Upper lobe of left lung (tissue), 6 donors: Measurements from ENCODE around the gene TOR4A. TPM values are rescaled to one million over a fixed set of nuclear protein-coding genes. Genes with fewer than 3 reads are reported as not detected.

ENCODE experiments used
- ATAC-seq, 2 donors: fragments of 200-7000 bp; cut with Tn5 transposase; one replicate each; pipeline ENCODE4 v1.9.1; 2022; ENCODE audit warnings: mild to moderate bottlenecking in 2 of 2, moderate library complexity in 2 of 2; ENCODE audit not compliant: low FRiP score in 2 of 2
- DNase-seq, 2 donors: peaks; one replicate each; pipeline ENCODE4 v3.0.0-alpha.2; 2019 to 2020
- H3K27ac ChIP-seq, 4 donors: fragments of 200-600 bp; sonication (generic); one replicate each; pipeline ENCODE4 v1.5.1; 2016 to 2019
- H3K27me3 ChIP-seq, 4 donors: fragments of 200-600 bp; sonication (generic); one replicate each; pipeline ENCODE4 v1.5.1; 2017 to 2019
- H3K36me3 ChIP-seq, 4 donors: fragments of 200-600 bp; sonication (generic); one replicate each; pipeline ENCODE4 v1.5.1; 2016 to 2019
- H3K4me1 ChIP-seq, 4 donors: fragments of 200-600 bp; sonication (generic); one replicate each; pipeline ENCODE4 v1.5.1; 2018 to 2019
- H3K4me3 ChIP-seq, 4 donors: fragments of 200-600 bp; sonication (generic); one replicate each; pipeline ENCODE4 v1.5.1; 2017 to 2019; ENCODE audit warnings: mild to moderate bottlenecking in 2 of 4, moderate library complexity in 1 of 4
- H3K9me3 ChIP-seq, 4 donors: fragments of 200-600 bp; sonication (generic); one replicate each; pipeline ENCODE4 v1.5.1; 2018 to 2019
- EP300 ChIP-seq, 4 donors: sonication (generic); formaldehyde crosslinking; IDR thresholded peaks; one replicate each; pipeline ENCODE4 v1.5.1; 2017; ENCODE audit warnings: antibody characterized with exemption in 4 of 4, control low read depth in 2 of 4
- POLR2A ChIP-seq, 4 donors: fragments of 450-650 bp; IDR thresholded peaks; one replicate each; pipeline ENCODE4 v1.5.1; 2016 to 2017; ENCODE audit warnings: antibody characterized with exemption in 4 of 4, mild to moderate bottlenecking in 2 of 4
- POLR2AphosphoS5 ChIP-seq, 2 donors: sonication (generic); formaldehyde crosslinking; IDR thresholded peaks; one replicate each; pipeline ENCODE4 v1.5.1; 2017; ENCODE audit warnings: antibody characterized with exemption in 2 of 2
- WGBS, 2 donors: methylation state at CpG; one replicate each; pipeline ENCODE4 v1.1.5; 2017 to 2018; 5-methylcytosine and 5-hydroxymethylcytosine counted together
- total RNA-seq, 6 donors: library from RNA; depleted of rRNA in 4 of 6; stranded (reverse); fragments of >200 nt in 4 of 6; gene quantifications; one replicate each; pipeline versions ENCODE4 v1.1.0 to v1.2.1, GENCODE V29; 2016 to 2021
- TF ChIP-seq, protein P1 (sequence below), 6 experiments: fragments of 450-650 bp in 4 of 6; fragments of 200-600 bp in 2 of 6; sonication (generic) in 2 of 6; IDR thresholded peaks; one replicate each; pipeline ENCODE4 v1.5.1; 2016 to 2019; ENCODE audit warnings: antibody characterized with exemption in 6 of 6
- donor health status: DM: no; HTN: no; CAD: no; lungs with moderate emphysema.
- donor health status: DM: no; HTN: yes; CAD: no; lungs with severe emphysema.

The TOR4A gene
- total RNA-seq, 6 donors from 2014 or later, result 31.5 to 62.6 (median 39.2) TPM

- Histone ChIP-seq H3K27ac (peak within 1 kb of the TSS; percentile 76 to 92 (median 84)), H3K36me3 (peaks cover 2 to 27% (median 18%) of the 10 kb centered on the region in 4 donors), H3K9me3 (no peaks in the 10 kb centered on the region), H3K27me3 (no peaks in the 10 kb centered on the region), H3K4me3 (peak within 1 kb of the TSS; percentile 99 to 100 (median 100)), H3K4me1 (peaks cover 23 to 30% (median 25%) of the 10 kb centered on the region in 4 donors)
- DNase-seq (peak; percentile 94 to 100), ATAC-seq (peak; percentile 89 to 96)
- WGBS, 2 donors, result 5 to 15% methylated on average over 8 to 31 of the region's 105 CpGs
- TF ChIP-seq, protein P1, sequence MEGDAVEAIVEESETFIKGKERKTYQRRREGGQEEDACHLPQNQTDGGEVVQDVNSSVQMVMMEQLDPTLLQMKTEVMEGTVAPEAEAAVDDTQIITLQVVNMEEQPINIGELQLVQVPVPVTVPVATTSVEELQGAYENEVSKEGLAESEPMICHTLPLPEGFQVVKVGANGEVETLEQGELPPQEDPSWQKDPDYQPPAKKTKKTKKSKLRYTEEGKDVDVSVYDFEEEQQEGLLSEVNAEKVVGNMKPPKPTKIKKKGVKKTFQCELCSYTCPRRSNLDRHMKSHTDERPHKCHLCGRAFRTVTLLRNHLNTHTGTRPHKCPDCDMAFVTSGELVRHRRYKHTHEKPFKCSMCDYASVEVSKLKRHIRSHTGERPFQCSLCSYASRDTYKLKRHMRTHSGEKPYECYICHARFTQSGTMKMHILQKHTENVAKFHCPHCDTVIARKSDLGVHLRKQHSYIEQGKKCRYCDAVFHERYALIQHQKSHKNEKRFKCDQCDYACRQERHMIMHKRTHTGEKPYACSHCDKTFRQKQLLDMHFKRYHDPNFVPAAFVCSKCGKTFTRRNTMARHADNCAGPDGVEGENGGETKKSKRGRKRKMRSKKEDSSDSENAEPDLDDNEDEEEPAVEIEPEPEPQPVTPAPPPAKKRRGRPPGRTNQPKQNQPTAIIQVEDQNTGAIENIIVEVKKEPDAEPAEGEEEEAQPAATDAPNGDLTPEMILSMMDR (IDR thresholded peaks at IDR 0.05), result peak in 4 of 6 experiments; percentile 5 to 54 (median 11)
- TF ChIP-seq POLR2A (IDR thresholded peaks at IDR 0.05) (peak in 1 of 4 donors; percentile 77), POLR2AphosphoS5 (IDR thresholded peaks at IDR 0.05) (peak; percentile 33 to 67), EP300 (IDR thresholded peaks at IDR 0.05) (no peak)
Observed at GRCh38 chr9:137254624-137255447, 22.7 kb upstream of the TOR4A start, which contains the start of gene NELFB. Gene NELFB (plus strand): TSS chr9:137255327.

GRCh38 chr9:137255448-137256114 lies 21.9 kb upstream of the TOR4A start:
- H3K9me3 ChIP-seq, result no peaks in the 10 kb centered on the region
- no peaks in the 10 kb centered on the region for H3K27me3 ChIP-seq
- peak; percentile 17 to 52 for ATAC-seq
- H3K27ac ChIP-seq, result peak overlapping the region; percentile 73 to 92 (median 80)
- H3K4me1 ChIP-seq, result peaks cover 23 to 30% (median 25%) of the 10 kb centered on the region in 4 donors
- peak in 1 of 2 donors; percentile 65 for DNase-seq
- TF ChIP-seq, protein P1 (IDR thresholded peaks at IDR 0.05), result no peak
- TF ChIP-seq EP300 (IDR thresholded peaks at IDR 0.05), result no peak
- no peak for TF ChIP-seq POLR2A (IDR thresholded peaks at IDR 0.05)
- TF ChIP-seq POLR2AphosphoS5 (IDR thresholded peaks at IDR 0.05), result no peak
- peaks cover 2 to 27% (median 18%) of the 10 kb centered on the region in 4 donors for H3K36me3 ChIP-seq
- peak overlapping the region; percentile 99 to 100 (median 100) for H3K4me3 ChIP-seq
- 0 to 6% methylated on average over 7 to 20 of the region's 51 CpGs for WGBS, 2 donors

DNA sequence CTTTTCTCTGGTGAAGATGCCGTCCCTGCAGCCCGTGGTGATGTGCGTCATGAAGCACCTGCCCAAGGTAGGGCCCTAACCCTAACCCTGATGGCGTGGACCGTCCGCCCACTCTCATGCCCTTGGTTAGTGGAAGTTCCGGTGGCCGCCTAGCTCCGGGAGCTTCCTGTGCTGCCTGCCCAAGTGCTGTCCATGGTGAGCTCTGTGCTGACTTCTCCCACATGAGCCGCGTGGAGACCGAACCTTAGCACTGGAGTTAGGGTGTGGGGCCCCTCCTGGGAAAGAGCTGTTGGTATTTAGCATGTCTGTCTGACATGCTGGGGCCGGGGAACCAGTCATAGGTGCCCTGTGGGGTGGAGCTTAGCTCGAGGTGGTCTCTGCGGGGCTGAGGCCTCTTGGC lies 21.2 kb upstream of the TOR4A start:
- peak overlapping the region in 3 of 4 donors; percentile 100 for H3K4me3 ChIP-seq
- no peaks in the 10 kb centered on the region for H3K27me3 ChIP-seq
- TF ChIP-seq POLR2A (IDR thresholded peaks at IDR 0.05) (no peak), POLR2AphosphoS5 (IDR thresholded peaks at IDR 0.05) (no peak), EP300 (IDR thresholded peaks at IDR 0.05) (no peak)
- TF ChIP-seq, protein P1 (IDR thresholded peaks at IDR 0.05), result no peak
- H3K4me1 ChIP-seq, result peaks cover 23 to 30% (median 25%) of the 10 kb centered on the region in 4 donors
- H3K9me3 ChIP-seq, result no peaks in the 10 kb centered on the region
- no peak for ATAC-seq
- WGBS, 2 donors, result 85 to 91% methylated on average over 9 to 15 of the region's 15 CpGs
- H3K27ac ChIP-seq, result no peak overlapping the region
- DNase-seq, result peak in 1 of 2 donors; percentile 25
- H3K36me3 ChIP-seq, result peaks cover 2 to 27% (median 18%) of the 10 kb centered on the region in 4 donors

DNA sequence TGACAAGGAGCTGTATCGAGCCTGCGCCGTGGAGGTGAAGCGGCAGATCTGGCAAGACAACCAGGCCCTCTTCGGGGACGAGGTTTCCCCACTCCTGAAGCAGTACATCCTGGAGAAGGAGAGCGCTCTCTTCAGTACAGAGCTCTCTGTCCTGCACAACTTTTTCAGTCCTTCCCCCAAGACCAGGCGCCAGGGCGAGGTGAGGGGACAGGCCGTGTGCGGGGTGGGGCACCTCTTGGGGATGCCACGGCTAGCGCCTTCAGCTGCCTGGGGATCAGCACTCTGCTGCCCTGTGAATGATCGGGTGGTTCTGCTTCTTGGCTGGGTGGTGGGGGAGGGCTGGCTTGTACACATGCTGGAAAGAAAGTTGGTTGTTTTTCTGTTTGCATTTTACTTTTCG lies 20.7 kb upstream of the TOR4A start:
- peaks cover 23 to 34% (median 25%) of the 10 kb centered on the region in 4 donors for H3K4me1 ChIP-seq
- H3K27me3 ChIP-seq, result no peaks in the 10 kb centered on the region
- no peak overlapping the region for H3K27ac ChIP-seq
- peaks cover 2 to 27% (median 18%) of the 10 kb centered on the region in 4 donors for H3K36me3 ChIP-seq
- H3K9me3 ChIP-seq, result no peaks in the 10 kb centered on the region
- peak in 1 of 2 donors; percentile 27 for DNase-seq
- 88 to 96% methylated on average over 9 to 15 of the region's 15 CpGs for WGBS, 2 donors
- H3K4me3 ChIP-seq, result peak overlapping the region in 2 of 4 donors; percentile 100
- no peak for TF ChIP-seq EP300 (IDR thresholded peaks at IDR 0.05)
- TF ChIP-seq POLR2A (IDR thresholded peaks at IDR 0.05), result no peak
- TF ChIP-seq, protein P1 (IDR thresholded peaks at IDR 0.05), result no peak
- TF ChIP-seq POLR2AphosphoS5 (IDR thresholded peaks at IDR 0.05), result no peak
- ATAC-seq, result no peak
